Measurements from ENCODE around the gene BAD. TPM values are rescaled to one million over a fixed set of nuclear protein-coding genes. Genes with fewer than 3 reads are reported as not detected.

Gene BAD
- total and polyA plus RNA-seq, 12 donors = 9.5 to 219 (median 101) TPM

GRCh38 chr11:64251753-64252002 lies 32.8 kb downstream of the BAD start:
- WGBS, 4 donors = 0 to 2% (median 1%) methylated on average over 8 to 18 of the region's 18 CpGs
- Histone ChIP-seq H3K4me1 (replicated peaks in 1 of 2) (peaks cover 29 to 35% of the 10 kb centered on the region in 2 donors), H3K36me3 (replicated peaks in 1 of 2) (peaks cover 0 to 23% of the 10 kb centered on the region in 2 donors), H3K27me3 (no peaks in the 10 kb centered on the region), H3K27ac (peak overlapping the region in 2 of 5 donors; percentile 70 to 77), H3K4me3 (peak overlapping the region in 3 of 4 donors; percentile 28 to 94 (median 56)), H3K9me3 (replicated peaks in 1 of 3) (no peaks in the 10 kb centered on the region)
- intact Hi-C loops (cut with DNase I) = no loop called here
- no peak for TF ChIP-seq CTCF (IDR thresholded peaks at IDR 0.05)
- TF ChIP-seq POLR2A (IDR thresholded peaks at IDR 0.05) = no peak
- DNase-seq = no peak

- peak in 3 of 7 donors; percentile 57 to 73 (median 72) for DNase-seq
- peaks cover 0 to 18% of the 10 kb centered on the region in 2 donors for H3K36me3 ChIP-seq (replicated peaks in 1 of 2)
- no peaks in the 10 kb centered on the region for H3K27me3 ChIP-seq
- H3K9me3 ChIP-seq (replicated peaks in 1 of 3) = no peaks in the 10 kb centered on the region
- H3K4me3 ChIP-seq = peak within 1 kb of the TSS in 3 of 4 donors; percentile 28 to 94 (median 56)
- TF ChIP-seq POLR2A (IDR thresholded peaks at IDR 0.05) = peak; percentile 36 to 66
- TF ChIP-seq CTCF (IDR thresholded peaks at IDR 0.05) = peak; percentile 30 to 83 (median 77)
- intact Hi-C loops (cut with DNase I) = no loop called here
- WGBS, 4 donors = 0 to 27% (median 1%) methylated on average over 3 to 75 of the region's 75 CpGs
- peaks cover 29 to 35% of the 10 kb centered on the region in 2 donors for H3K4me1 ChIP-seq (replicated peaks in 1 of 2)
- H3K27ac ChIP-seq = peak within 1 kb of the TSS in 3 of 5 donors; percentile 11 to 77 (median 70)
These were observed 33.3 kb downstream of the BAD start, which contains the start of gene PLCB3 for GRCh38 chr11:64251016-64251752. Gene PLCB3 (plus strand): TSS chr11:64251530. CDS start chr11:64251650, 120 bp downstream.

GRCh38 chr11:64250415-64251015 lies 34.0 kb downstream of the BAD start:
- H3K9me3 ChIP-seq (replicated peaks in 1 of 3) = no peaks in the 10 kb centered on the region
- intact Hi-C loops (cut with DNase I) = no loop called here
- H3K4me3 ChIP-seq = peak overlapping the region in 1 of 4 donors; percentile 94
- 22 to 36% (median 25%) methylated on average over 7 to 13 of the region's 13 CpGs for WGBS, 4 donors
- no peaks in the 10 kb centered on the region for H3K27me3 ChIP-seq
- no peak overlapping the region for H3K27ac ChIP-seq
- peaks cover 33 to 41% of the 10 kb centered on the region in 2 donors for H3K4me1 ChIP-seq (replicated peaks in 1 of 2)
- H3K36me3 ChIP-seq (replicated peaks in 1 of 2) = peaks cover 0 to 11% of the 10 kb centered on the region in 2 donors
- no peak for TF ChIP-seq CTCF (IDR thresholded peaks at IDR 0.05)
- no peak for TF ChIP-seq POLR2A (IDR thresholded peaks at IDR 0.05)
- DNase-seq = peak in 1 of 7 donors; percentile 18

GRCh38 chr11:64249563-64250414 lies 34.7 kb downstream of the BAD start:
- Histone ChIP-seq H3K27ac (no peak overlapping the region), H3K36me3 (replicated peaks in 1 of 2) (peaks cover 0 to 4% of the 10 kb centered on the region in 2 donors), H3K4me3 (no peak overlapping the region), H3K9me3 (replicated peaks in 1 of 3) (no peaks in the 10 kb centered on the region), H3K4me1 (replicated peaks in 1 of 2) (peaks cover 40 to 48% of the 10 kb centered on the region in 2 donors), H3K27me3 (no peaks in the 10 kb centered on the region)
- no peak for TF ChIP-seq POLR2A (IDR thresholded peaks at IDR 0.05)
- TF ChIP-seq CTCF (IDR thresholded peaks at IDR 0.05) = no peak
- intact Hi-C loops (cut with DNase I) = no loop called here
- DNase-seq = no peak
- WGBS, 4 donors = 83 to 95% (median 87%) methylated on average over 4 to 8 of the region's 8 CpGs
